GM21786 (cell line): ENCODE data around the gene FAM186B.

ENCODE experiments used
- ATAC-seq: cut with Tn5 transposase; IDR thresholded peaks from one replicate; pipeline ENCODE4 v1.9.1; 2021; ENCODE audit not compliant: unreplicated experiment

The FAM186B gene

DNA sequence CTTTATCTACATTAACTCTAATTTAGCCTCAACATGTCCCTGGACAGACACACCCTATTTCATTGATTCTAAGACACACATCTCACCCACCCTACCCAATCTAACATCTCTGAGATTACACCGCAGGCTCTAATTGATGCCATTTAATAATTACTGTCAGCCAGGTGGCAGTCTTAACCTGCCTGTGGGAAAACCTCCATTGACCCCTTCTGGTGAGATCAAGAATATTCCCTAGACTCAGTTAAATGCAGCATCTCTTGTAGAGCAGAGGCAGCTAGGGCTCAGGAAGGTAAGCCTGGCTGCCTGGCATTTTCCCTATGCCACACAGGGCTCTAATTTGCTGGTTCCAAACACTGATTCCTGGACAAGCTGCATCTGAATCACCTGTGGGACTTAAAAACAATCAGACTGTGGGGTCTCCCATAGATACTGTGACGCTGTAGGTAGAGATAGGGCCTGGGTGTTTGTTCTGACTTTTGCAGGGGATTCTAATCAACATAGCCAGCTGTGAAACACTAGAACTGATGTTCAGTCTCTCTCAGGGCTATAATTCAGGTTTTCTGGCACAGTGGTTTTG is 51.8 kb downstream of the FAM186B start:
- no peak for ATAC-seq

DNA sequence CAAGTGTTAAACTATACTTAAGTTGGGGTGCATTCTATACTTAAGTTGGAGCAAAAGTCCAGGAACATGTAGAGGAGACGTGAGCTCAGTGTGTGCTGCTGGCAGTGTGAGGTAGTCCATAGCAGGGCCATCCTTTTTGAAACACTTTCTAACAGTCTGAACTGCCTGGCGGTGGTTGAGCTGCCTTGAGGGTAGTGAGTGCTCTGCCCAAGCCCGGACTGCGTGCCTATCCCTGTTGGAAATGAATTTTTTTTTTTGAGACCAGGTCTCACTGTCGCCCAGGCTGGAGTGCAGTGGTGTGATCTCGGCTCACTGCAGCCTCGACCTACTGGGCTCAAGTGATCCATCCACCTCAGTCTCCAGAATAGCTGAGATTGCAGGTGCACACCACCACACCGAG is 52.5 kb downstream of the FAM186B start:
- ATAC-seq: no peak

DNA sequence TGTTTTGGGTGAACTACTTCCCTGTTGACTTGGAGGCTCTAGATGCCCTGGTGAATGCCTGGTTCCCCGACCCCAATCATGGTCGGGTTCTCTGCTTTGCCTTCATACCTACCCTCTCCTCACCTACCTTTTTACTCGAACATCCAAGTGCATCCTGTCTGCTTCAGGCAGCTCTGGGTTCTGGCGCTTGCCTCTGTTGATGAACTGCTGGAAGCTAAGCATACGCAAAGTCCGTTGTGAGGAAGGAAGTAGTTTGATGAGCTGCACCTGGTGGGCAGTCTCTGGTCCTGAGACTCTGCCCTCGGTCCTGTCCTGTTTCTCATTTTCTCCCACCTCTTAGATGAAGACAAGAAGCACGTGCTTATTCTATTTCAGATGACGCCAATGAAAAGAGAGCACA is 53.0 kb downstream of the FAM186B start:
- ATAC-seq: no peak

DNA sequence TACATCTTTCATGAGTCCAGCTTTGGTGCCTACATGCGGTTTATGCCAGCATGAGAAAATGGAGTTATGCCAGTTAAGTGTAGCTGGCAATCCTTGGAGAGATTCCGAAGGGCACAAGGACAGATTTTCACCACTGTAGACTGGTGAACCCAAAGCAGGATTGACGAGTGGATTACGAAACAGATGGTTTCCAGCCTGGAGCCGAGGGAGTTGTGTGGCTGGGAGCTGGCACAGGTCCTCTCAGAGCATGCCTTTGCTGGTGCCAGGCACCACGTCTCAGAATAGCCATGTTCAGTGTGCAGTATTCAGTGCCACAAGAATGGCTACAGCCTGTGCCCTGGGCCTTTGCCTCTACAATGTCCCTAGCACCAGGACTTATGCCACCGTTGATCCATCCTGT is 53.4 kb downstream of the FAM186B start:
- ATAC-seq: no peak

DNA sequence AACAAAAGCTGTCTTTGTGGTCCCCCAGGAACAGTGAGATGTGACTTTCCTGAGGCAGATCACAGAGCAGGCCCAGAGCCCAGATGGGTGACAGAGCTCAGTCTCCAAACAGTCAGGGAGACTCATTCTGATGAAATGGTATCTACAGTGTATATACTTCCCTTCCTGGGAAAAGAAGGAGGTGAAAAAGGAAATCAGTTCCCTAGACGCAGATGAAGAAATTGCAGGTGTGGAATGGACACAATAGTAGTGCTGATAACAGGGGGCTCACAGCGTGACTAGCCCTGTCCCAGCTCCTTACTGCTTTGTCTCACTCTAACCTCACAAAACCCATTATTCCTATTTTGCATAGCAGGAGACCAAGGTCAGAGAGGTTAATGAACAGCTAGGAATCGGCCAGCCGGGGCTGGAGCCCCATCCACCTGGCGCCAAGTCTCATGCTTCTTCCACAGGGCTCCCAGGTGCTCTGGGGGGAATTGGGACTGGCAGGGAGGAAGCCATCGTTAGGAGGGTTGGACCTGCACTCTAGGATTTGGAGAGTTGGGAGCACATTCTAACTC is 54.7 kb downstream of the FAM186B start:
- ATAC-seq: no peak

DNA sequence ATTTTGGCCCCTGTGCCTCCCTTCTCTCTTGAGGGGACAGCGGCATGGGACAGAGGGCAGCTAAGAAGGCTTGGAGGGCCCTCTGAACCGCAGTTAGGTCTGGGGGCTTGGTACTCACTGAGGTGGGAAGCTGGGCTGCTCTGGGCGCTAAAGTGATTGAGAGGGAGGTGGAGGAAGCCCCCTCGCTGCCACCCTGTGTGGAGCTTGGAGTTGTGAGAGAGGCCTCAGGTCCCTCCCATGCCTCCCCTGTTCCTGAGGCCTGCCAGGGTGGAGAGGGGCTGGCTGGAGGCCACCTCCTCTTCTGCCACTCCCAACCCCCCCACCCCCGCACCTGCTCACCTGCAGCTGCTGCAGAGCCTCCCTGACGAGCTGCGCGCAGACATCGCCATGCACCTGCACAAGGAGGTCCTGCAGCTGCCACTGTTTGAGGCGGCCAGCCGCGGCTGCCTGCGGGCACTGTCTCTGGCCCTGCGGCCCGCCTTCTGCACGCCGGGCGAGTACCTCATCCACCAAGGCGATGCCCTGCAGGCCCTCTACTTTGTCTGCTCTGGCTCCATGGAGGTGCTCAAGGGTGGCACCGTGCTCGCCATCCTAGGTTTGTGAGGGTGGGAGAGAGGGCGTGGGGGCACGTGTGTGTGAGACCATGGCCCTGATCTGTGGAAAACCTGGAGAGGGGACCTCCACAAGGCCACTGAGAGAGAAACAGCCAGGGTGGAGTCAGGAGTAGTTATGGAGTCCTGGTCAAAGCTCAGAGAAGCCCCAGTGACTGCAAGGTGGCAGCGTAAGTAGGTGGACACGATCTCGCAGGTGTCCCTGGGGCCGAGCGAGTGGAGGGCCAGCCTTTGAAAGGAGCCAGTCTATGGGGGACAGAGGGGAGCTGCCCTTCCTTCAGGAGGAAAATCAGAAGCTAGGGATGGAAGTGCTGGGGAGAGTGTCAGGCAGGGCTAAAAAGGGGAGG is 55.4 kb downstream of the FAM186B start:
- no peak for ATAC-seq

DNA sequence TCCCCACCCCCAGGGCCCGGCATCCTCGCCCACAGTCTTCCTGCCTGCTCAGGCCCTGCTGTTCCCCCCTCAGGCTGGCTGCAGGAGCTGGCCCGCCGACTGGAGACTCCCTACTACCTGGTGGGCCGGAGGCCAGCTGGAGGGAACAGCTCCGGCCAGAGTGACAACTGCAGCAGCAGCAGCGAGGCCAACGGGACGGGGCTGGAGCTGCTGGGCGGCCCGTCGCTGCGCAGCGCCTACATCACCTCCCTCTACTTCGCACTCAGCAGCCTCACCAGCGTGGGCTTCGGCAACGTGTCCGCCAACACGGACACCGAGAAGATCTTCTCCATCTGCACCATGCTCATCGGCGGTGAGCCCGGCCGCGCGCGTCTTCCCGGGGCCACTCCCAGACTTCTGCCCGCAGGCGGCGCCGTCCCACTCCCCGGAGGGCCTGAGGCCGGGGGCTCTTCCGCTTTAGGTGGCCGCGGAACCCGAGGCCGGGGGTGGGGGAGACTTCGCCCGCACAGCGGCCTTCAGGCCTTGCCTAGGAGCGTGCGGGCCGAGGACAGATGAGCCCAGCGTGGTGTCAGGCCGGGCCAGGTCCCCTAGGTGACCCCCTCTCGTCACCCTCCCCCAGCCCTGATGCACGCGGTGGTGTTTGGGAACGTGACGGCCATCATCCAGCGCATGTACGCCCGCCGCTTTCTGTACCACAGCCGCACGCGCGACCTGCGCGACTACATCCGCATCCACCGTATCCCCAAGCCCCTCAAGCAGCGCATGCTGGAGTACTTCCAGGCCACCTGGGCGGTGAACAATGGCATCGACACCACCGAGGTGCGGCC is 56.4 kb downstream of the FAM186B start:
- no peak for ATAC-seq

DNA sequence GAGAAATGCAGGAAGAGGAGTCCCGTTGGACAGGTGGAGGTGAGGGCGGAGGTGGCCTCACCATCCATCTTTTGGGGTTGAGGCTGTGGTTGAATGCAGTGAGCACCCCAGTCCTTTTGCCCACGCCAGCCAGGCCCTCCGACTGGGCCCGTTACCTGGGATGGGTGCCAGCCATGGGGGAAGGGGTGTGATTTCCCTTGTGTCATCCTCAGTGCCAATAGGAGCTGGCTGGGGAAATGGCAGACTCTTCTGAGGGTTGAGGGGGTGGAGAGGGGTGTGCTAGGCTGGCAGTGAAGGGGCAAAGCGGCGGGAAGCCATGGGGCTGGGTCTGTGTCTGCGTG is 57.0 kb downstream of the FAM186B start:
- ATAC-seq: no peak

DNA sequence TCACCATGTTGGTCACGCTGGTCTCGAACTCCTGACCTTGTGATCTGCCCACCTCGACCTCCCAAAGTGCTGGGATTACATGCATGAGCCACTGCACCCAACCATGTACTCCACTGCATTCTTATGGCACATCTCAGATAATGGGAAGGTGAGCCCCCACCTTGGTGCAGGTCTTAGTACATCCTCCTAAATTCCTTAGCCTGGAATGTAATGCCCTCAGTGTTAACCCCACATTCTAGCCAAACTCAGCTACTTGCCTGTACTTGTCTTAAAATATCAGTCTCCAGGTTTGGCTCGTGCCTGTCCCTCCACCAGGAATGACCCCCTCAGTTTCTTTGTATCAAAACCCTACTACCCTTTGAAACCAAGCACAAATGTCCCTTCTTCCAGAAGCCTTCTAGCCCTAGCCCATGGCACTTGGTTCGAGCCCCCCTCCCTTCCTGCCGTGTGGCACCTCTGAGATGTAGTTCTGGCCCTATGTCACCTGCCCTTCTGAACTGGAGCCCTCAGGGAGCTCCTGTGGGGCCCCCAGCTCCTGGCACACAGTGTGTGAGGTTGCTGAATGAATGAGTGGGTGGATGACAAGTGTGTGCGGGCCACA is 58.2 kb downstream of the FAM186B start:
- no peak for ATAC-seq

DNA sequence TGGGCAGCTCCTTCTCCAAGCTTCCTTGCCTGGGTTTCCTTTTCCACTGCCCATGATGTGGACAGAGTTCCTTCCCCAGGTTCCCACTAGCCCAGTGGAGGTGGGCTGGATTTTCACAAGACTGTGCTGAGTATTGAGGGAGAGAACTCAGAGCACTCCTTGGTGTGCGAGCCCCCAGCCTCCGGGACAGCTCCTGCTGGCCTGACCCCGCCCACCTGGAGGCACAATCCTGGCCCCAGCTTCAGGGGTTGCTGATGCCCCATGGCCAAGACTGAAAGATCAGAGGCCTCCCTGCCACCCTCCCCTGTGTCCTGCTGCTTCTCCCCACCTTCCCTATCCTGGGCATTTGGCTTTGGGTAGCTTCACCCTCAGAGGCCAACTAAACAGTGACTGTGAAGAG is 59.0 kb downstream of the FAM186B start:
- ATAC-seq: no peak

DNA sequence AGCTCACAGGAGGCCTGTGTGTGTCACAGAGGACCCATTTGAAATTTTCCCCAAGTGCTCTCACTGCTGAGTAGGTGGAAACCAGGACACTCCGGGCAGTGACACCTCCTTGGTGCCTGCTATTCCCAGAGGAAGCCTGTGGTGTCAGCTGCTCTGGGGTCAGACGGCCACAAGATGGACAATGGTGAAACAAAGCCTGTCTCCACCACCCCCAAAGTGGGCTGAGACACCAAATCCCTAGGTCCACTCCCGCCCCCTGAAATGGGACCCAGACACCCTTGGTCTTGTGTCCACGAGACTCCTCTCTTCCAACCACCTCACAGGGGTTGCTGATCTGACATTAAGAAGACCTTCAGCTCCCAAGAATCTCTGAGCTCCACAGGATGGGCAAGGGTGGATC is 59.6 kb downstream of the FAM186B start:
- no peak for ATAC-seq

DNA sequence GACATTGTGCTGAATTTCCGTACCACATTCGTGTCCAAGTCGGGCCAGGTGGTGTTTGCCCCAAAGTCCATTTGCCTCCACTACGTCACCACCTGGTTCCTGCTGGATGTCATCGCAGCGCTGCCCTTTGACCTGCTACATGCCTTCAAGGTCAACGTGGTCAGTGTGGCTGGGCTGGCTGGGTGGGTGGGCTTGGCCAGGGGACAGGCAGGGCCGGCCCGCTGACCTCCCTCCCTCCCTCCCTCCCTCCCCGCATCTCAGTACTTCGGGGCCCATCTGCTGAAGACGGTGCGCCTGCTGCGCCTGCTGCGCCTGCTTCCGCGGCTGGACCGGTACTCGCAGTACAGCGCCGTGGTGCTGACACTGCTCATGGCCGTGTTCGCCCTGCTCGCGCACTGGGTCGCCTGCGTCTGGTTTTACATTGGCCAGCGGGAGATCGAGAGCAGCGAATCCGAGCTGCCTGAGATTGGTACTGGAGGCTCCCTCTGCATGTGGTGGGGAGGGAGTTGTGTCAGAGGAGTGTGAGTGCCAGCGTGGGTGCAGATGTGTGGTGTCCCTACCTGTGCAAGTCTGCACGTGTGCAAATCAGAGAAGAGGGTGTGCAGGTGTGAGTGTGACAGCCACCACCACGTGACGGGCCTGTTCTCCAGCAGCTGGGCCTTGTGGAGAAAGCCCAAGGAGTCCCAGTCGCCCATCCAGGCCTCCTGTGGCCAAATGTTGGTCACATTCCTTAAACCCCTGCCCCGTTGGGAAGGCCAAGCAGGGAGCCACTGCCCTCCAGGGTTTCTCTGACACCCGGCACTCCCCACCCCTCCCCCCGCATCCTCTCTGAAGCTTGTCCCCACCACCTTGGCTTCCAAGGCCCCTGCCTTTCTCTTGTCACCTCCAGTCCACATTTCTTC is 61.3 kb downstream of the FAM186B start:
- no peak for ATAC-seq

DNA sequence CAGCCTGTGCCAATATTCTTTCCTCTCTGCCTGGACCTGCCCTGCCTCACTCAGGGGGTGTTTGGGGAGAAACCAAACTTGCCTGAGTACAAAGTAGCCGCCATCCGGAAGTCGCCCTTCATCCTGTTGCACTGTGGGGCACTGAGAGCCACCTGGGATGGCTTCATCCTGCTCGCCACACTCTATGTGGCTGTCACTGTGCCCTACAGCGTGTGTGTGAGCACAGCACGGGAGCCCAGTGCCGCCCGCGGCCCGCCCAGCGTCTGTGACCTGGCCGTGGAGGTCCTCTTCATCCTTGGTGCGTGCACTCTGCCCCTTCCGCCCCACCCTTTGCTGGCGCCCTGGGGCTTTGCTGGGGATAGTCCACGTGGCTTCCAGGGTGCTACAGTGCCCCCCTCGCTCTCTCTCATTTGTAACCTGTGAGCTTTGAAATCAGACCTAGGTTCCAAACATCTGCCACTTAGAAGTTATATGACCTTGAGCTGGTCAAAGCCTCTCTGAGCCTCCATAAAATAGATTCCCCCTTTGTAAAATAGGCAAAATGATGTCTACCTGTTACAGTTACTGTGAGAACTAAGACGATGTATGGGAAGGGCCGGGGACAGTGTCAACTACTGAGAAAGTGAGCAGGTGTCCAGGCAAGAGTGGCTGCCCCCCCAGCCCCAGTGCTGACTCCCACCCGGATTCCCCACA is 62.1 kb downstream of the FAM186B start:
- ATAC-seq: no peak

DNA sequence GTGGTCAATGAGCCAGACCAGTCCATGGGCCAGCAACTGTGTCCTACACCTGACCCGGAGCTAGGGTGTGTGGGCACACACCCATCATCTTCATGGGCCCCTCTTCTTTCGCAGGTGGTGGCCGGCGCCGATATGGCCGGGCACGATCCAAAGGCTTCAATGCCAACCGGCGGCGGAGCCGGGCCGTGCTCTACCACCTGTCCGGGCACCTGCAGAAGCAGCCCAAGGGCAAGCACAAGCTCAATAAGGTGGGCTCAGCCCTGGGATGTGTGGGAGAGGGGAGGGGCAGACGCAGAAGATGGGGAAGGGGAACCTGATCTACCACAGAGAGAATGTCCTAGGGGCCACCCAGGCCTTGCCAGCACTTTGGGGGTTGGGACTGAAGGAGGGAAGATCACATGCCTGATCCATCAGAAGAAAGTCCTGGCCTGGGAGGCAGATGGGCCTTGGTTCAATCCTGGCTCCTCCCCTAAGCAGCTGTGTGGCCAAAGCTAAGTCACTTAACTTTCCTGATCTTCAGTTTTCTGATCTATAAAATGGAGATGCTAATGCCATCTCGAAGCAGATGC is 62.8 kb downstream of the FAM186B start:
- ATAC-seq: no peak

DNA sequence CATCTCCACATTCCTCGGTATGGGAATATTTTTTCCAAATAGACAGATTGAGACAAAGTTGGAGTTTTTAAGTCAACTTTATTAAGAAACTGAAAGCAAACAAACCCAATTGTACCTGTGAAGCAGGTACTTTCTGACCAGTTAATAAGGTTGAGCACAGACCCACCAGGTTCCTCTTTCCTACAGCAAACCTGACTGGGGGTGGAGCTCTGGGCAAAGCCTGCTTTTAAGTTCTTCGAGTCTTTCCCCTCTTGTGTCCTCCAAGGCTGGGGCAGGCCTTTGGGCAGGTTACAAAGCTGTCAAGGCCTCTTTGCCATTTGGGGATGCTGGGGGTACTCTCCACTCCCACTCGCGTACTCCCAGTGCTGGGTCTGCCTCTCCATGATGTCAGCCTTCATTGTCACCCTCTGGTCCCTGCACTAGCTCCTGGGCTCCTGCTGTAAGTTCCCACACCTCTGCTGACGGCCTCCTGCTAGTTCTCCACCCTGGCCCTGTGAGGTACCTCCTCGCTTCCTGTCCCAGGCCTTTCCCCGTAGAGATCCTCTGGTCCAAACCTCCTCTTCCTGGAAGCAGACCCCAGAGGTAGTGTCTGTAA is 63.4 kb downstream of the FAM186B start:
- no peak for ATAC-seq

DNA sequence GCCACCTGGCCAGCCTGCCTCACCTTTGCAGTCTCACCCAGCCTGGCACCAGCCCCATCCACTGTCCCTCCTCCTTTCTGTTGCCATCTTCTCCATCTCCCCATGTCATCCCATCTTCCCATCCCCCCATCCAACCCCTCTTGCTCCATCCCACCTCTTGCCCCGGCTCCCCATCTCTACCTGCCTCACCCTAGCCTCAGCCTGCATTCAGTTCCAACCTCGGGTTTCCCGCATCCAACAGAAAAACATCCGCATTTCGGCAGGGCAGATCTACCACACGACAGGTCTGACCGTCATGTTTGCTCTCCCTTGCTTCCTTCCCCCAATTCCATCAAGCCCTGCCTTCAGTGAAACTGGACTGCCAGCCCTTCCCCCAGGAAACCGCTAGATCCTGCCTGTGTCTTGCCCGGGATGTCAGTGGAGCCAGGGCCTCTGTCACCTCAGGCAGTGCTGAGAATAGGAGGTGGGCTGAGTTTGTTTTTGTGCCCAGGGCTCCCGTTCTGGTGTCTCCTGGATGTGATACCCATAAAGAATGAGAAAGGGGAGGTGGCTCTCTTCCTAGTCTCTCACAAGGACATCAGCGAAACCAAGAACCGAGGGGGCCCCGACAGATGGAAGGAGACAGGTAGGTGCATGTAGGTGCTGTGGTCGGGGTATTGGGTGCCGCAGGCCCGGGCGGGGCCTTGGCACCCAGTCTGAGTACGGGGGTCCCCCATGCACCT is 64.1 kb downstream of the FAM186B start:
- ATAC-seq: no peak

DNA sequence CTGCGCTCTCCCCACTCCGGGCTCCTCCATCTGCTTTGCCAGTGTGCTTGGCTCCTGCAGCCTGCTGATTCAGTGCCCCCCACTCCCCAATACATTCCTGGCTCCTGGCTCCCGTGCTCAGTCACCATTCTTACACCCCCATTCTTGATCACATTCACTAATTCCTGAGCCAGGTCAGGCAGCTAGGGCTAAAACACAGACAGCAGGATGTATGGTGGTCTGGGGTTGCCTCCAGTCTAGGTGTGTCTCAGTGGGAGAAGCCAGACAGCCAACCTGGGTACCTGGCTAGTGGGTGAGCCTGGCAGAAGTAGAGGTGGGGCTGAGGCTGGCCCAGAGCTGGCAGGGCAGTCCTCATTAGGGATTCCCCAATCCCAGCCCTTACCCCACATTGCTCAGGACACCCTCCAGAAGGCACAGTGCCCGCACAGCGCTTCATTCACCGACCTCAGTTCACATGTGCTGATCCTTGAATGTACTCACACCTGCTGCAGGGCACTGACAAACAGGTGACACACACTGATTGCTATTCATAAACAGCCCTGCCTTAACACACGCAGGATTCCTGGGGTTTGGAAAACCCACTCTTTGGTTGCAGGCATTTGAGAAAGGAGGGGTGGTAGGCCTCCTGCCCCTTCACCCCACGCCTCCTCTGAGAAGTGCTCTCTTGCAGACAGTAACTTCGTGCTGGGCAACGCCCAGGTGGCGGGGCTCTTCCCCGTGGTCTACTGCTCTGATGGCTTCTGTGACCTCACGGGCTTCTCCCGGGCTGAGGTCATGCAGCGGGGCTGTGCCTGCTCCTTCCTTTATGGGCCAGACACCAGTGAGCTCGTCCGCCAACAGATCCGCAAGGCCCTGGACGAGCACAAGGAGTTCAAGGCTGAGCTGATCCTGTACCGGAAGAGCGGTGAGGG is 65.0 kb downstream of the FAM186B start:
- ATAC-seq: no peak
